GM23338 (cell line): ENCODE results near the gene UTP3. TPM values are rescaled to one million over a fixed set of nuclear protein-coding genes. Genes with fewer than 3 reads are reported as not detected.

Experiments used
- ATAC-seq: fragments of 200-7000 bp; cut with Tn5 transposase; 3 replicates; pipeline ENCODE4 v1.9.1; 2020
- DNase-seq: peaks from one replicate; pipeline ENCODE4 v3.0.0-alpha.2; 2015; ENCODE audit warnings: low spot score
- H2AFZ ChIP-seq: fragments of 200-600 bp; sonication (generic); 2 replicates; pipeline ENCODE4 v1.8.0; 2016; ENCODE audit warnings: antibody characterized with exemption, mild to moderate bottlenecking, moderate library complexity
- H3F3A ChIP-seq: fragments of 200-600 bp; sonication (generic); replicated peaks from 2 replicates; pipeline ENCODE4 v1.8.0; 2017; ENCODE audit warnings: antibody characterized with exemption, mixed run types, low read depth
- H3K27ac ChIP-seq: fragments of 200-600 bp; sonication (generic); 2 replicates; pipeline ENCODE4 v1.6.1; 2016; ENCODE audit warnings: low read depth
- H3K27me3 ChIP-seq: fragments of 200-600 bp; sonication (generic); 2 replicates; pipeline ENCODE4 v1.8.0; 2016; ENCODE audit warnings: mild to moderate bottlenecking, mixed run types, moderate library complexity; ENCODE audit not compliant: insufficient read depth
- H3K36me3 ChIP-seq: fragments of 200-600 bp; sonication (generic); 2 replicates; pipeline ENCODE4 v1.8.0; 2016; ENCODE audit warnings: mild to moderate bottlenecking; ENCODE audit not compliant: insufficient read depth
- H3K4me1 ChIP-seq: fragments of 200-600 bp; sonication (generic); 2 replicates; pipeline ENCODE4 v1.8.0; 2016; ENCODE audit warnings: mild to moderate bottlenecking, moderate library complexity; ENCODE audit not compliant: insufficient read depth
- H3K4me2 ChIP-seq: fragments of 200-600 bp; sonication (generic); 2 replicates; pipeline ENCODE4 v1.7.1; 2017; ENCODE audit warnings: mixed run types
- H3K4me3 ChIP-seq: fragments of 200-600 bp; sonication (generic); 2 replicates; pipeline ENCODE4 v1.6.1; 2016; ENCODE audit warnings: mixed run types
- H3K79me2 ChIP-seq: fragments of 200-600 bp; sonication (generic); replicated peaks from 2 replicates; pipeline ENCODE4 v1.8.0; 2017; ENCODE audit warnings: mild to moderate bottlenecking; ENCODE audit not compliant: insufficient read depth
- H3K9me2 ChIP-seq: fragments of 200-600 bp; sonication (generic); 2 replicates; pipeline ENCODE4 v1.8.0; 2017; ENCODE audit not compliant: insufficient read depth
- H4K20me1 ChIP-seq: fragments of 200-600 bp; sonication (generic); replicated peaks from 2 replicates; pipeline ENCODE4 v1.8.0; 2017; ENCODE audit warnings: mild to moderate bottlenecking; ENCODE audit not compliant: insufficient read depth
- H3K27ac Mint-ChIP-seq: 2 replicates; pipeline ENCODE4 v1.8.0; 2020; ENCODE audit warnings: inconsistent platforms, mild to moderate bottlenecking, moderate library complexity, mixed read lengths
- H3K27me3 Mint-ChIP-seq: 3 replicates; pipeline ENCODE4 v1.8.0; 2022; ENCODE audit warnings: low read depth, mild to moderate bottlenecking, moderate library complexity, mixed read lengths, inconsistent platforms; ENCODE audit not compliant: insufficient read depth, poor library complexity
- H3K36me3 Mint-ChIP-seq: 3 replicates; pipeline ENCODE4 v1.8.0; 2021; ENCODE audit warnings: low read depth, mild to moderate bottlenecking, inconsistent platforms, moderate library complexity, mixed read lengths
- H3K4me1 Mint-ChIP-seq: 3 replicates; pipeline ENCODE4 v1.8.0; 2020; ENCODE audit warnings: mild to moderate bottlenecking, inconsistent platforms, mixed read lengths
- H3K4me3 Mint-ChIP-seq: 3 replicates; pipeline ENCODE4 v1.8.0; 2021; ENCODE audit warnings: moderate library complexity, mild to moderate bottlenecking, inconsistent platforms, mixed read lengths
- H3K9me3 Mint-ChIP-seq: 3 replicates; pipeline ENCODE4 v1.8.0; 2020; ENCODE audit warnings: moderate library complexity, mild to moderate bottlenecking, inconsistent platforms, mixed read lengths
- CREB1 ChIP-seq: fragments of 250-450 bp; sonication (Bioruptor Pico); IDR thresholded peaks from 2 replicates; pipeline ENCODE4 v1.5.0; 2020; ENCODE audit warnings: low read depth, mild to moderate bottlenecking, moderate library complexity
- CTCF ChIP-seq, 2 experiments: fragments of 200-600 bp in 1 of 2; sonication (generic) in 1 of 2; conservative IDR thresholded peaks; 2 replicates each; pipeline versions ENCODE4 v1.5.1 to v1.6.1; 2016 to 2017; ENCODE audit warnings: antibody characterized with exemption in 2 of 2, low read depth in 2 of 2, mild to moderate bottlenecking in 2 of 2, moderate library complexity in 1 of 2
- EZH2 ChIP-seq: fragments of 200-600 bp; sonication (generic); IDR thresholded peaks from one replicate; pipeline ENCODE4 v1.8.0; 2017; ENCODE audit warnings: antibody characterized with exemption, mild to moderate bottlenecking, low read depth; ENCODE audit not compliant: unreplicated experiment
- EZH2phosphoT487 ChIP-seq: fragments of 200-600 bp; sonication (generic); IDR thresholded peaks from one replicate; pipeline ENCODE4 v1.8.1; 2018; ENCODE audit warnings: antibody characterized with exemption; ENCODE audit not compliant: unreplicated experiment
- JUNB ChIP-seq: IDR thresholded peaks from one replicate; pipeline ENCODE4 v1.6.1; 2016; ENCODE audit warnings: antibody characterized with exemption; ENCODE audit not compliant: unreplicated experiment
- NANOG ChIP-seq: IDR thresholded peaks from 2 replicates; pipeline ENCODE4 v1.6.1; 2016; ENCODE audit warnings: antibody characterized with exemption, borderline replicate concordance
- POLR2AphosphoS5 ChIP-seq: IDR thresholded peaks from 2 replicates; pipeline ENCODE4 v1.6.1; 2016; ENCODE audit warnings: antibody characterized with exemption, low read depth
- REST ChIP-seq: IDR thresholded peaks from one replicate; pipeline ENCODE4 v1.6.1; 2018; ENCODE audit warnings: antibody characterized with exemption; ENCODE audit not compliant: unreplicated experiment
- STAT1 ChIP-seq: IDR thresholded peaks from one replicate; pipeline ENCODE4 v1.6.1; 2016; ENCODE audit warnings: antibody characterized with exemption; ENCODE audit not compliant: unreplicated experiment
- ZNF114 ChIP-seq: fragments of 250-450 bp; sonication (Bioruptor Pico); IDR thresholded peaks from 2 replicates; pipeline ENCODE4 v1.5.0; 2020; ENCODE audit warnings: mild to moderate bottlenecking, moderate library complexity
- ZNF331 ChIP-seq: fragments of 250-450 bp; sonication (Bioruptor Pico); IDR thresholded peaks from 2 replicates; pipeline ENCODE4 v1.5.0; 2020; ENCODE audit warnings: low read depth, mild to moderate bottlenecking, moderate library complexity
- polyA plus RNA-seq: library from polyadenylated mRNA; unstranded; fragments of >200 nt; fragmentation: Nextera tagmentation; extraction: Ambion mirVana; gene quantifications from 2 replicates; pipeline ENCODE4 v1.2.1, GENCODE V29; 2016
- total RNA-seq: library from RNA; depleted of rRNA; stranded (reverse); fragments of >200 nt; shearing (Covaris generic); gene quantifications from 2 replicates; pipeline ENCODE4 v1.2.3, GENCODE V29; 2014
- TF ChIP-seq, protein P1 (sequence below): IDR thresholded peaks from 2 replicates; pipeline ENCODE4 v1.6.1; 2016; ENCODE audit warnings: antibody characterized with exemption
- TF ChIP-seq, protein P2 (sequence below): fragments of 250-450 bp; sonication (Bioruptor Pico); IDR thresholded peaks from 2 replicates; pipeline ENCODE4 v1.5.0; 2020; ENCODE audit warnings: mild to moderate bottlenecking, moderate library complexity

Gene UTP3
- total and polyA plus RNA-seq, 2 experiments from 2014 or later = 36.9 to 44.3 TPM

DNA sequence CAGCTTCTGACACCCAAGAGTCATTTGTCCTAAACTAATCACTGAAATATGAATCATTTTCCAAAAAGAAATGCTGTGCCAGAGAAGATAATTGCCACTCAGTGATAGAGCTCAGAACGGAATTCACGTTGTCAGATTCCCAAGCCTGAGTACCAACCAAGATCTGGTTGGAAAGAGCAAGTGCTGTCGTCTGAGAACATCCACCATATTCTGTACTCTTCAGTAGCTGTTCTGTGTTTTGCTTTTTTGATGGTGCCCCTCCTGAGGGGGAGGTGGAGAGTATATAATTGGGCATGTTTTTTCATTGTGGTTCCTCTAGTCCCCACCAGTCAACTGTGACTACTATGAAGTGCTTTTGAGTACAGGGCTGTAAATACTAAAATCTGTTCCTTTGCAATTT, 46.6 kb downstream of the UTP3 start:
- H3K9me3 Mint-ChIP-seq = no peaks in the 10 kb centered on the region
- no peak overlapping the region for H3K27ac Mint-ChIP-seq
- no peak overlapping the region for H3K4me3 Mint-ChIP-seq
- peaks cover 5% of the 10 kb centered on the region; the same call in 1 of the 2 replicates for H4K20me1 ChIP-seq
- no peak overlapping the region for H3K4me2 ChIP-seq
- no peak overlapping the region for H3K27ac ChIP-seq
- no peak overlapping the region for H2AFZ ChIP-seq
- no peak for ATAC-seq
- H3K79me2 ChIP-seq = peaks cover 6% of the 10 kb centered on the region
- TF ChIP-seq JUNB (no peak), CTCF (conservative IDR thresholded peaks at IDR 0.05; ENCODE audit: low read depth in 2 of 2) (no peak), CREB1 (CRISPR knock-in tag) (no peak), REST (no peak), ZNF331 (CRISPR knock-in tag) (no peak), STAT1 (no peak), ZNF114 (CRISPR knock-in tag) (no peak), NANOG (no peak), POLR2AphosphoS5 (no peak), EZH2 (no peak), EZH2phosphoT487 (no peak)
- TF ChIP-seq, protein P1, sequence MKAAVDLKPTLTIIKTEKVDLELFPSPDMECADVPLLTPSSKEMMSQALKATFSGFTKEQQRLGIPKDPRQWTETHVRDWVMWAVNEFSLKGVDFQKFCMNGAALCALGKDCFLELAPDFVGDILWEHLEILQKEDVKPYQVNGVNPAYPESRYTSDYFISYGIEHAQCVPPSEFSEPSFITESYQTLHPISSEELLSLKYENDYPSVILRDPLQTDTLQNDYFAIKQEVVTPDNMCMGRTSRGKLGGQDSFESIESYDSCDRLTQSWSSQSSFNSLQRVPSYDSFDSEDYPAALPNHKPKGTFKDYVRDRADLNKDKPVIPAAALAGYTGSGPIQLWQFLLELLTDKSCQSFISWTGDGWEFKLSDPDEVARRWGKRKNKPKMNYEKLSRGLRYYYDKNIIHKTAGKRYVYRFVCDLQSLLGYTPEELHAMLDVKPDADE = no peak
- TF ChIP-seq, protein P2, sequence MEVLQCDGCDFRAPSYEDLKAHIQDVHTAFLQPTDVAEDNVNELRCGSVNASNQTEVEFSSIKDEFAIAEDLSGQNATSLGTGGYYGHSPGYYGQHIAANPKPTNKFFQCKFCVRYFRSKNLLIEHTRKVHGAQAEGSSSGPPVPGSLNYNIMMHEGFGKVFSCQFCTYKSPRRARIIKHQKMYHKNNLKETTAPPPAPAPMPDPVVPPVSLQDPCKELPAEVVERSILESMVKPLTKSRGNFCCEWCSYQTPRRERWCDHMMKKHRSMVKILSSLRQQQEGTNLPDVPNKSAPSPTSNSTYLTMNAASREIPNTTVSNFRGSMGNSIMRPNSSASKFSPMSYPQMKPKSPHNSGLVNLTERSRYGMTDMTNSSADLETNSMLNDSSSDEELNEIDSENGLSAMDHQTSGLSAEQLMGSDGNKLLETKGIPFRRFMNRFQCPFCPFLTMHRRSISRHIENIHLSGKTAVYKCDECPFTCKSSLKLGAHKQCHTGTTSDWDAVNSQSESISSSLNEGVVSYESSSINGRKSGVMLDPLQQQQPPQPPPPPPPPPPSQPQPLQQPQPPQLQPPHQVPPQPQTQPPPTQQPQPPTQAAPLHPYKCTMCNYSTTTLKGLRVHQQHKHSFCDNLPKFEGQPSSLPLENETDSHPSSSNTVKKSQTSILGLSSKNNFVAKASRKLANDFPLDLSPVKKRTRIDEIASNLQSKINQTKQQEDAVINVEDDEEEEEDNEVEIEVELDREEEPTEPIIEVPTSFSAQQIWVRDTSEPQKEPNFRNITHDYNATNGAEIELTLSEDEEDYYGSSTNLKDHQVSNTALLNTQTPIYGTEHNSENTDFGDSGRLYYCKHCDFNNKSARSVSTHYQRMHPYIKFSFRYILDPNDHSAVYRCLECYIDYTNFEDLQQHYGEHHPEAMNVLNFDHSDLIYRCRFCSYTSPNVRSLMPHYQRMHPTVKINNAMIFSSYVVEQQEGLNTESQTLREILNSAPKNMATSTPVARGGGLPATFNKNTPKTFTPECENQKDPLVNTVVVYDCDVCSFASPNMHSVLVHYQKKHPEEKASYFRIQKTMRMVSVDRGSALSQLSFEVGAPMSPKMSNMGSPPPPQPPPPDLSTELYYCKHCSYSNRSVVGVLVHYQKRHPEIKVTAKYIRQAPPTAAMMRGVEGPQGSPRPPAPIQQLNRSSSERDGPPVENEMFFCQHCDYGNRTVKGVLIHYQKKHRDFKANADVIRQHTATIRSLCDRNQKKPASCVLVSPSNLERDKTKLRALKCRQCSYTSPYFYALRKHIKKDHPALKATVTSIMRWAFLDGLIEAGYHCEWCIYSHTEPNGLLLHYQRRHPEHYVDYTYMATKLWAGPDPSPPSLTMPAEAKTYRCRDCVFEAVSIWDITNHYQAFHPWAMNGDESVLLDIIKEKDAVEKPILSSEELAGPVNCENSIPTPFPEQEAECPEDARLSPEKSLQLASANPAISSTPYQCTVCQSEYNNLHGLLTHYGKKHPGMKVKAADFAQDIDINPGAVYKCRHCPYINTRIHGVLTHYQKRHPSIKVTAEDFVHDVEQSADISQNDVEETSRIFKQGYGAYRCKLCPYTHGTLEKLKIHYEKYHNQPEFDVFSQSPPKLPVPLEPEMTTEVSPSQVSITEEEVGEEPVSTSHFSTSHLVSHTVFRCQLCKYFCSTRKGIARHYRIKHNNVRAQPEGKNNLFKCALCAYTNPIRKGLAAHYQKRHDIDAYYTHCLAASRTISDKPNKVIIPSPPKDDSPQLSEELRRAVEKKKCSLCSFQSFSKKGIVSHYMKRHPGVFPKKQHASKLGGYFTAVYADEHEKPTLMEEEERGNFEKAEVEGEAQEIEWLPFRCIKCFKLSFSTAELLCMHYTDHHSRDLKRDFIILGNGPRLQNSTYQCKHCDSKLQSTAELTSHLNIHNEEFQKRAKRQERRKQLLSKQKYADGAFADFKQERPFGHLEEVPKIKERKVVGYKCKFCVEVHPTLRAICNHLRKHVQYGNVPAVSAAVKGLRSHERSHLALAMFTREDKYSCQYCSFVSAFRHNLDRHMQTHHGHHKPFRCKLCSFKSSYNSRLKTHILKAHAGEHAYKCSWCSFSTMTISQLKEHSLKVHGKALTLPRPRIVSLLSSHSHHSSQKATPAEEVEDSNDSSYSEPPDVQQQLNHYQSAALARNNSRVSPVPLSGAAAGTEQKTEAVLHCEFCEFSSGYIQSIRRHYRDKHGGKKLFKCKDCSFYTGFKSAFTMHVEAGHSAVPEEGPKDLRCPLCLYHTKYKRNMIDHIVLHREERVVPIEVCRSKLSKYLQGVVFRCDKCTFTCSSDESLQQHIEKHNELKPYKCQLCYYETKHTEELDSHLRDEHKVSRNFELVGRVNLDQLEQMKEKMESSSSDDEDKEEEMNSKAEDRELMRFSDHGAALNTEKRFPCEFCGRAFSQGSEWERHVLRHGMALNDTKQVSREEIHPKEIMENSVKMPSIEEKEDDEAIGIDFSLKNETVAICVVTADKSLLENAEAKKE (CRISPR knock-in tag) = no peak
- no peak overlapping the region for H3K4me3 ChIP-seq
- no peaks in the 10 kb centered on the region for H3K27me3 Mint-ChIP-seq
- no peaks in the 10 kb centered on the region for H3K36me3 Mint-ChIP-seq
- peaks cover 2% of the 10 kb centered on the region; the same call in 1 of the 2 replicates for H3K4me1 ChIP-seq
- H3K9me2 ChIP-seq = no peaks in the 10 kb centered on the region
- no peaks in the 10 kb centered on the region for H3K36me3 ChIP-seq
- H3F3A ChIP-seq = no peaks in the 10 kb centered on the region
- peaks cover under 1% of the 10 kb centered on the region; the same call in 2 of the 3 replicates for H3K4me1 Mint-ChIP-seq
- no peak for DNase-seq
- H3K27me3 ChIP-seq = no peaks in the 10 kb centered on the region
